Measurements from ENCODE around the gene EYS.

DNA sequence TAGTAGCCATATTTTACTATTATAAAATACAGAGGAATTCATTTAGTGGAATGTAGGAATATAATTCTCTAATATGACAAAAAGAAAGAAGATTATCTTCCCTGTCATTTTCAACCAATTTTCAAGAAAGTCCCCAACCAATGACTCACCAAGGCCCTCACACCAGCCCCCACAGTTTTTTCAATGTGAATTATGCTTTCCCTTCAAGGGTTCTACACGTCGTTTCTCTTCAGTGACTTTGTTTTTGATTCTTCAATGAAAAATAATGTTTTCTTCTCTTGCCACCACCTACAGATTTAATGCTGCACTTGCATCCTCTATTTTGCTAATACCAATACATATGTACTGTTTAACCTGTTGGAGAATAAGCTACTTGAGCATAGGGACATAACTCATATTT lies 1230.1 kb downstream of the EYS start:
- TF ChIP-seq RARB (CRISPR knock-in tag; IDR thresholded peaks at IDR 0.05), result no peak
- TF ChIP-seq ARNTL (CRISPR knock-in tag; IDR thresholded peaks at IDR 0.05; ENCODE audit: borderline replicate concordance, low read depth), result no peak
- TF ChIP-seq PATZ1 (CRISPR knock-in tag; IDR thresholded peaks at IDR 0.05; ENCODE audit: borderline replicate concordance), result no peak
- no peak for TF ChIP-seq PPARA (CRISPR knock-in tag; IDR thresholded peaks at IDR 0.05; ENCODE audit: borderline replicate concordance)
- TF ChIP-seq, protein P1, sequence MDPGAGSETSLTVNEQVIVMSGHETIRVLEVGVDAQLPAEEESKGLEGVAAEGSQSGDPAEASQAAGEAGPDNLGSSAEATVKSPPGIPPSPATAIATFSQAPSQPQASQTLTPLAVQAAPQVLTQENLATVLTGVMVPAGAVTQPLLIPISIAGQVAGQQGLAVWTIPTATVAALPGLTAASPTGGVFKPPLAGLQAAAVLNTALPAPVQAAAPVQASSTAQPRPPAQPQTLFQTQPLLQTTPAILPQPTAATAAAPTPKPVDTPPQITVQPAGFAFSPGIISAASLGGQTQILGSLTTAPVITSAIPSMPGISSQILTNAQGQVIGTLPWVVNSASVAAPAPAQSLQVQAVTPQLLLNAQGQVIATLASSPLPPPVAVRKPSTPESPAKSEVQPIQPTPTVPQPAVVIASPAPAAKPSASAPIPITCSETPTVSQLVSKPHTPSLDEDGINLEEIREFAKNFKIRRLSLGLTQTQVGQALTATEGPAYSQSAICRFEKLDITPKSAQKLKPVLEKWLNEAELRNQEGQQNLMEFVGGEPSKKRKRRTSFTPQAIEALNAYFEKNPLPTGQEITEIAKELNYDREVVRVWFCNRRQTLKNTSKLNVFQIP (CRISPR knock-in tag; IDR thresholded peaks at IDR 0.05; ENCODE audit: borderline replicate concordance, low read depth), result no peak
- TF ChIP-seq OSR1 (CRISPR knock-in tag; IDR thresholded peaks at IDR 0.05), result no peak
- no peak for TF ChIP-seq ZNF565 (CRISPR knock-in tag; conservative IDR thresholded peaks at IDR 0.05; ENCODE audit: low read depth)

All from SK-N-SH treated with all-trans-retinoic acid at 6 μM for 48 hours (cell line).